Measurements from ENCODE around the gene FYN. TPM values are rescaled to one million over a fixed set of nuclear protein-coding genes. Genes with fewer than 3 reads are reported as not detected.

FYN gene
- total and polyA plus RNA-seq, 9 of the 15 experiments (the other 6 are each of a cell fraction or from before 2014, with no cell fraction given) = 2.9 to 22.1 (median 11.4) TPM

DNA sequence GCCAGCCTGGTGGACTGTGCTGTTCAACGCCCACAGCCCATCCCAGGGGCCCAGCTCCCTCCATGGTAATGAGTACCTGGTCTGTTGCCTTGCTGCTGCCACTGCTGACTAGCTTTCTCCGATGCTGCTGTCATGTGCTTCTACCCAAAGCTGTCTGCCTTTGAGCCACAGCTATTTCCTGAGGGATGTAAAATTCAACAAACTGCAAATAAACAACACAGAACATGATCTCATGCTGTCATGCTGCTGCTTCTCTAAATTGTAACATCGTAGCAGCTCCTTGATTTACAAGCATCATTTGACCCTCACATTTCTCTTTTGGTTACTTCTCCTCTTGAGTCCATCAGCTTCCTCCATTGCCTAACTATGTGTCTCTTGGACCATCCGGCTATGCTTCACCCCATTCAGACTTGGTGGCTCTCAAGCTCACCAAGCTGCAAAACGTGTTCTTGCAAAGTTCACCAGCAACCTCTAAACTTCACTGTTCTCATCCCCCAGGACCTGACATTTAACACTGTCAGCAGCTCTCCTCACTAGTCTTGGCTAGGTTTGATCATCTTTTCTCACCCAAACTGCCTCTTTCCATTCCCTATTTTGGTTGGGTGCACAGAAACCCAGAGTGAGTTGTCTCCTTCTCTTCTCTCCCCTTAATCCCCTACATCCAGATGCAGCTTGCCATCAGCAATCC lies 54.6 kb downstream of the FYN start:
- no peaks in the 10 kb centered on the region for H3K36me3 ChIP-seq (ENCODE audit: control insufficient read depth, insufficient read depth, low read length)
- TF ChIP-seq NFIC (IDR thresholded peaks at IDR 0.05) = no peak
- no peak for TF ChIP-seq SFPQ (IDR thresholded peaks at IDR 0.05; ENCODE audit: low read depth, low read length)
- TF ChIP-seq MEIS2 (IDR thresholded peaks at IDR 0.05; ENCODE audit: partially characterized antibody) = no peak
- TF ChIP-seq, protein P1, sequence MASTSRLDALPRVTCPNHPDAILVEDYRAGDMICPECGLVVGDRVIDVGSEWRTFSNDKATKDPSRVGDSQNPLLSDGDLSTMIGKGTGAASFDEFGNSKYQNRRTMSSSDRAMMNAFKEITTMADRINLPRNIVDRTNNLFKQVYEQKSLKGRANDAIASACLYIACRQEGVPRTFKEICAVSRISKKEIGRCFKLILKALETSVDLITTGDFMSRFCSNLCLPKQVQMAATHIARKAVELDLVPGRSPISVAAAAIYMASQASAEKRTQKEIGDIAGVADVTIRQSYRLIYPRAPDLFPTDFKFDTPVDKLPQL (IDR thresholded peaks at IDR 0.05; ENCODE audit: extremely low read depth, insufficient read length) = no peak
- TF ChIP-seq TAF1 (IDR thresholded peaks at IDR 0.05; ENCODE audit: control insufficient read depth, extremely low read depth, insufficient read depth, low read length, severe bottlenecking) = no peak
- no peak for TF ChIP-seq TAF9B (IDR thresholded peaks at IDR 0.05; ENCODE audit: partially characterized antibody)
- H3K4me1 ChIP-seq (replicated peaks in 1 of 2; ENCODE audit: control insufficient read depth in 2 of 2, insufficient read depth in 2 of 2, low read length in 2 of 2) = no peaks in the 10 kb centered on the region; a peak in 1 of 5 replicates
- no peak overlapping the region for H3K4me3 ChIP-seq
- no peak for DNase-seq (ENCODE audit: extremely low read depth in 1 of 4, low spot score in 3 of 4)
- no peaks in the 10 kb centered on the region for H3K79me2 ChIP-seq (ENCODE audit: control insufficient read depth, insufficient read depth, low read length)
- no TSS peak for BruUV-seq (replicated peaks)
- H3K27ac ChIP-seq (ENCODE audit: extremely low read depth, low read depth, low read length) = no peak overlapping the region
- 2% methylated on average over 5 of the region's 5 CpGs for WGBS (ENCODE audit: insufficient coverage, low coverage, missing lambda C conversion rate)
- intact Hi-C loops (cut with micrococcal nuclease) = no loop called here
- no peak for ATAC-seq
- H3K9ac ChIP-seq (ENCODE audit: insufficient read depth in 1 of 2, low read depth in 2 of 2, low read length in 2 of 2) = no peak overlapping the region
- no peaks in the 10 kb centered on the region for H3K9me1 ChIP-seq (ENCODE audit: control insufficient read depth, insufficient read depth, low read length)
- no peak for FAIRE-seq
- peaks cover 3 to 10% of the 10 kb centered on the region in 2 experiments; a peak in 4 of 5 replicates for H3K27me3 ChIP-seq (ENCODE audit: control insufficient read depth in 2 of 2, insufficient read depth in 2 of 2, low read length in 2 of 2)
- no peaks in the 10 kb centered on the region; the same call in 1 of the 2 replicates for H4K20me1 ChIP-seq (replicated peaks; ENCODE audit: control insufficient read depth, insufficient read depth, low read length)
- H2AFZ ChIP-seq (ENCODE audit: low read depth, low read length) = no peak overlapping the region
- H3K9me3 ChIP-seq (replicated peaks; ENCODE audit: control insufficient read depth, insufficient read depth, low read depth, low read length) = no peaks in the 10 kb centered on the region
- in situ Hi-C loops (cut with MboI) = no loop called here
- CTCF ChIA-PET (ENCODE audit: low intra/inter-chr PET ratio) = no interaction called here
- H3K4me2 ChIP-seq (ENCODE audit: insufficient read depth, low read length) = no peak overlapping the region
- POLR2A ChIA-PET = interaction anchor here (0.7 kb wide), 1 partner anchor 8 kb away, joined by 3 read pairs; no protein-coding TSS in a partner anchor

Data from K562 (cell line).